GF-D8 (cell line): Measurements from ENCODE around the gene FOSB.

Experiments
- DNase-seq: peaks from one replicate; lab custom pipeline; 2025; lab: John Stamatoyannopoulos, UW

Gene FOSB

GRCh38 chr19:45442778-45443461 lies 24.9 kb upstream of the FOSB start:
- peak; percentile 77 for DNase-seq

GRCh38 chr19:45443462-45444317 lies 24.1 kb upstream of the FOSB start:
- peak; percentile 63 for DNase-seq

GRCh38 chr19:45444318-45445041 lies 23.3 kb upstream of the FOSB start:
- DNase-seq: peak; percentile 55

- no peak for DNase-seq
These were observed 22.7 kb upstream of the FOSB start for GRCh38 chr19:45445139-45445538.

- peak; percentile 7 for DNase-seq
These were observed 21.5 kb upstream of the FOSB start for GRCh38 chr19:45446295-45446694.

GRCh38 chr19:45446944-45447343 lies 20.9 kb upstream of the FOSB start:
- no peak for DNase-seq

GRCh38 chr19:45448425-45448756 lies 19.4 kb upstream of the FOSB start:
- no peak for DNase-seq

- no peak for DNase-seq
These were observed 18.9 kb upstream of the FOSB start for GRCh38 chr19:45448887-45449299.

- DNase-seq: peak; percentile 68
These were observed 17.8 kb upstream of the FOSB start for GRCh38 chr19:45450012-45450333.

GRCh38 chr19:45451131-45451849 lies 16.5 kb upstream of the FOSB start:
- DNase-seq: no peak

- no peak for DNase-seq
These were observed 15.9 kb upstream of the FOSB start for GRCh38 chr19:45451850-45452387.

GRCh38 chr19:45455707-45456499 lies 11.9 kb upstream of the FOSB start:
- DNase-seq: peak; percentile 91

GRCh38 chr19:45456500-45456815 lies 11.3 kb upstream of the FOSB start:
- DNase-seq: no peak

- DNase-seq: no peak
These were observed 10.0 kb upstream of the FOSB start for GRCh38 chr19:45457776-45458175.

- no peak for DNase-seq
These were observed 6.9 kb upstream of the FOSB start for GRCh38 chr19:45460807-45461347.

GRCh38 chr19:45462174-45462573 lies 5.6 kb upstream of the FOSB start:
- DNase-seq: no peak

GRCh38 chr19:45463241-45463640 lies 4.6 kb upstream of the FOSB start:
- no peak for DNase-seq

- no peak for DNase-seq
These were observed 3.5 kb upstream of the FOSB start for GRCh38 chr19:45464274-45464673.

- no peak for DNase-seq
These were observed 2.8 kb upstream of the FOSB start for GRCh38 chr19:45464852-45465441.

- no peak for DNase-seq
These were observed 711 bp upstream of the FOSB start for GRCh38 chr19:45467115-45467455.

GRCh38 chr19:45468159-45468651 lies 409 bp downstream of the FOSB start:
- DNase-seq: no peak
